Measurements from ENCODE around the gene ZMAT3.

- TF ChIP-seq ZBTB34 (CRISPR knock-in tag; IDR thresholded peaks at IDR 0.05), result no peak
- TF ChIP-seq, protein P1, sequence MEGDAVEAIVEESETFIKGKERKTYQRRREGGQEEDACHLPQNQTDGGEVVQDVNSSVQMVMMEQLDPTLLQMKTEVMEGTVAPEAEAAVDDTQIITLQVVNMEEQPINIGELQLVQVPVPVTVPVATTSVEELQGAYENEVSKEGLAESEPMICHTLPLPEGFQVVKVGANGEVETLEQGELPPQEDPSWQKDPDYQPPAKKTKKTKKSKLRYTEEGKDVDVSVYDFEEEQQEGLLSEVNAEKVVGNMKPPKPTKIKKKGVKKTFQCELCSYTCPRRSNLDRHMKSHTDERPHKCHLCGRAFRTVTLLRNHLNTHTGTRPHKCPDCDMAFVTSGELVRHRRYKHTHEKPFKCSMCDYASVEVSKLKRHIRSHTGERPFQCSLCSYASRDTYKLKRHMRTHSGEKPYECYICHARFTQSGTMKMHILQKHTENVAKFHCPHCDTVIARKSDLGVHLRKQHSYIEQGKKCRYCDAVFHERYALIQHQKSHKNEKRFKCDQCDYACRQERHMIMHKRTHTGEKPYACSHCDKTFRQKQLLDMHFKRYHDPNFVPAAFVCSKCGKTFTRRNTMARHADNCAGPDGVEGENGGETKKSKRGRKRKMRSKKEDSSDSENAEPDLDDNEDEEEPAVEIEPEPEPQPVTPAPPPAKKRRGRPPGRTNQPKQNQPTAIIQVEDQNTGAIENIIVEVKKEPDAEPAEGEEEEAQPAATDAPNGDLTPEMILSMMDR (CRISPR knock-in tag; IDR thresholded peaks at IDR 0.05), result no peak
- no peak for TF ChIP-seq BORCS8-MEF2B (CRISPR knock-in tag; IDR thresholded peaks at IDR 0.05)
- TF ChIP-seq CHD4 (IDR thresholded peaks at IDR 0.05; ENCODE audit: borderline replicate concordance, low read length), result no peak
- no peak for TF ChIP-seq MXI1 (IDR thresholded peaks at IDR 0.05; ENCODE audit: borderline replicate concordance, low read depth, low read length)
- no peak for TF ChIP-seq EP300 (IDR thresholded peaks at IDR 0.05; ENCODE audit: low read depth in 2 of 2, low read length in 2 of 2)
- no peak for TF ChIP-seq EP300 (CRISPR knock-in tag; IDR thresholded peaks at IDR 0.05; ENCODE audit: borderline replicate concordance)
- TF ChIP-seq ZSCAN29 (CRISPR knock-in tag; conservative IDR thresholded peaks at IDR 0.05), result no peak
- TF ChIP-seq PHF5A (CRISPR knock-in tag; IDR thresholded peaks at IDR 0.05; ENCODE audit: low read depth, unreplicated experiment), result no peak
Observed at GRCh38 chr3:179091113-179091512, 19.5 kb upstream of the ZMAT3 start.
